HL-60 (cell line): ENCODE measurements around the gene MYO1E.

ENCODE experiments used
- DNase-seq, 2 experiments: peaks; one replicate each; pipeline ENCODE4 v3.0.0-alpha.2; 2010 to 2020; ENCODE audit warnings: low read depth in 1 of 2, low spot score in 1 of 2
- H3K27ac ChIP-seq: fragments of 250-450 bp; sonication (Bioruptor Pico); replicated peaks from 2 replicates; pipeline ENCODE4 v1.5.1; 2020; ENCODE audit warnings: mild to moderate bottlenecking, moderate library complexity
- H3K27me3 ChIP-seq: fragments of 250-450 bp; sonication (Bioruptor Pico); 2 replicates; pipeline ENCODE4 v1.5.1; 2021; ENCODE audit warnings: mild to moderate bottlenecking, moderate library complexity; ENCODE audit not compliant: insufficient read depth, poor library complexity, severe bottlenecking
- H3K4me3 ChIP-seq: replicated peaks from 2 replicates; pipeline ENCODE4 v1.5.1; 2011; ENCODE audit warnings: mild to moderate bottlenecking, control low read depth, low read length; ENCODE audit not compliant: insufficient read depth
- CTCF ChIP-seq: IDR thresholded peaks from one replicate; pipeline ENCODE4 v1.5.1; 2011; ENCODE audit warnings: low read length, control low read depth, inconsistent platforms; ENCODE audit not compliant: insufficient read depth
- GABPA ChIP-seq: IDR thresholded peaks from 2 replicates; pipeline ENCODE4 v1.6.1; 2012; ENCODE audit warnings: low read depth
- POLR2AphosphoS5 ChIP-seq: IDR thresholded peaks from 2 replicates; pipeline ENCODE4 v1.6.1; 2012; ENCODE audit warnings: low read depth
- REST ChIP-seq: IDR thresholded peaks from 2 replicates; pipeline ENCODE4 v1.6.1; 2012; ENCODE audit warnings: low read depth; ENCODE audit not compliant: insufficient replicate concordance
- SPI1 ChIP-seq: IDR thresholded peaks from 2 replicates; pipeline ENCODE4 v1.6.1; 2012; ENCODE audit warnings: low read depth, mild to moderate bottlenecking, borderline replicate concordance

Gene MYO1E

GRCh38 chr15:59278120-59278519, 94.6 kb downstream of the MYO1E start:
- H3K27me3 ChIP-seq, result no peaks in the 10 kb centered on the region
- no peak overlapping the region for H3K27ac ChIP-seq
- no peak for DNase-seq
- no peak overlapping the region for H3K4me3 ChIP-seq
- no peak for TF ChIP-seq POLR2AphosphoS5
- no peak for TF ChIP-seq SPI1
- TF ChIP-seq GABPA, result no peak
- TF ChIP-seq REST, result no peak
- no peak for TF ChIP-seq CTCF

- no peak overlapping the region for H3K27ac ChIP-seq
- no peak for DNase-seq
Observed at GRCh38 chr15:59276225-59277178, 96.2 kb downstream of the MYO1E start.

More at GRCh38 chr15:59276225-59277178, 96.2 kb downstream of the MYO1E start:
- Histone ChIP-seq H3K27me3 (no peaks in the 10 kb centered on the region), H3K4me3 (no peak overlapping the region)
- TF ChIP-seq POLR2AphosphoS5 (no peak), CTCF (no peak), REST (no peak)
